Chondrocyte (in vitro differentiated cells): ENCODE data around the gene MYB. TPM values are rescaled to one million over a fixed set of nuclear protein-coding genes. Genes with fewer than 3 reads are reported as not detected.

Experiments used
- DNase-seq: peaks from one replicate; pipeline ENCODE4 v3.0.0; 2021; ENCODE audit warnings: mixed read lengths, low spot score
- H3K27ac Mint-ChIP-seq: one replicate; pipeline ENCODE4 v1.8.0; 2021; ENCODE audit warnings: mild to moderate bottlenecking, moderate library complexity, mixed read lengths; ENCODE audit not compliant: unreplicated experiment
- H3K27me3 Mint-ChIP-seq: 2 replicates; pipeline ENCODE4 v1.8.0; 2021; ENCODE audit warnings: low read depth, mixed read lengths
- H3K36me3 Mint-ChIP-seq: 2 replicates; pipeline ENCODE4 v1.8.0; 2021; ENCODE audit warnings: low read depth, mixed read lengths
- H3K4me1 Mint-ChIP-seq: 2 replicates; pipeline ENCODE4 v1.8.0; 2021; ENCODE audit warnings: low read depth, mild to moderate bottlenecking, mixed read lengths
- H3K4me3 Mint-ChIP-seq: one replicate; pipeline ENCODE4 v1.8.0; 2021; ENCODE audit warnings: mild to moderate bottlenecking, moderate library complexity, mixed read lengths; ENCODE audit not compliant: unreplicated experiment
- H3K9me3 Mint-ChIP-seq: 2 replicates; pipeline ENCODE4 v1.8.0; 2021; ENCODE audit warnings: low read depth, mixed read lengths
- CTCF ChIP-seq: fragments of 200-600 bp; sonication (generic); IDR thresholded peaks from 2 replicates; pipeline ENCODE4 v1.5.0; 2021; ENCODE audit warnings: antibody characterized with exemption, mild to moderate bottlenecking, moderate library complexity
- total RNA-seq: library from RNA; stranded (reverse); gene quantifications from 3 replicates; pipeline ENCODE4 v1.2.1, GENCODE V29; 2021

The MYB gene
- total RNA-seq, 1 donor from 2014 or later = 0.20 TPM

- no peak overlapping the region for H3K4me3 Mint-ChIP-seq
- no peaks in the 10 kb centered on the region for H3K9me3 Mint-ChIP-seq
- no peak overlapping the region for H3K27ac Mint-ChIP-seq
- no peak for DNase-seq
- no peak for TF ChIP-seq CTCF
- H3K27me3 Mint-ChIP-seq = no peaks in the 10 kb centered on the region
- H3K36me3 Mint-ChIP-seq = no peaks in the 10 kb centered on the region
- peaks cover 20% of the 10 kb centered on the region for H3K4me1 Mint-ChIP-seq
These were observed 34.1 kb downstream of the MYB start for GRCh38 chr6:135215160-135215559.

GRCh38 chr6:135215563-135215962 is 34.5 kb downstream of the MYB start:
- no peaks in the 10 kb centered on the region for H3K9me3 Mint-ChIP-seq
- TF ChIP-seq CTCF = no peak
- H3K4me1 Mint-ChIP-seq = peaks cover 17% of the 10 kb centered on the region
- no peaks in the 10 kb centered on the region for H3K36me3 Mint-ChIP-seq
- H3K27me3 Mint-ChIP-seq = no peaks in the 10 kb centered on the region
- no peak for DNase-seq
- H3K4me3 Mint-ChIP-seq = no peak overlapping the region
- no peak overlapping the region for H3K27ac Mint-ChIP-seq

- peaks cover 7% of the 10 kb centered on the region for H3K4me1 Mint-ChIP-seq
- no peaks in the 10 kb centered on the region for H3K36me3 Mint-ChIP-seq
- H3K27me3 Mint-ChIP-seq = no peaks in the 10 kb centered on the region
- H3K27ac Mint-ChIP-seq = no peak overlapping the region
- no peak overlapping the region for H3K4me3 Mint-ChIP-seq
- no peaks in the 10 kb centered on the region for H3K9me3 Mint-ChIP-seq
- TF ChIP-seq CTCF = no peak
- no peak for DNase-seq
These were observed 36.6 kb downstream of the MYB start for GRCh38 chr6:135217663-135218062.

- Mint-ChIP-seq H3K27me3 (no peaks in the 10 kb centered on the region), H3K4me3 (no peak overlapping the region), H3K36me3 (no peaks in the 10 kb centered on the region), H3K27ac (no peak overlapping the region), H3K4me1 (no peaks in the 10 kb centered on the region), H3K9me3 (no peaks in the 10 kb centered on the region)
- TF ChIP-seq CTCF = no peak
- DNase-seq = no peak
These were observed 38.2 kb downstream of the MYB start for GRCh38 chr6:135219346-135219745.

GRCh38 chr6:135221042-135221441 is 39.9 kb downstream of the MYB start:
- Mint-ChIP-seq H3K4me3 (no peak overlapping the region), H3K9me3 (no peaks in the 10 kb centered on the region), H3K27me3 (no peaks in the 10 kb centered on the region), H3K4me1 (no peaks in the 10 kb centered on the region), H3K27ac (no peak overlapping the region), H3K36me3 (no peaks in the 10 kb centered on the region)
- no peak for TF ChIP-seq CTCF
- DNase-seq = no peak
